GM21528 (cell line): ENCODE measurements around the gene ARHGEF28.

ENCODE experiments used
- ATAC-seq: cut with Tn5 transposase; IDR thresholded peaks from one replicate; pipeline ENCODE4 v1.9.1; 2021; ENCODE audit warnings: mild to moderate bottlenecking, moderate library complexity; ENCODE audit not compliant: unreplicated experiment, low FRiP score

Gene ARHGEF28, protein sequence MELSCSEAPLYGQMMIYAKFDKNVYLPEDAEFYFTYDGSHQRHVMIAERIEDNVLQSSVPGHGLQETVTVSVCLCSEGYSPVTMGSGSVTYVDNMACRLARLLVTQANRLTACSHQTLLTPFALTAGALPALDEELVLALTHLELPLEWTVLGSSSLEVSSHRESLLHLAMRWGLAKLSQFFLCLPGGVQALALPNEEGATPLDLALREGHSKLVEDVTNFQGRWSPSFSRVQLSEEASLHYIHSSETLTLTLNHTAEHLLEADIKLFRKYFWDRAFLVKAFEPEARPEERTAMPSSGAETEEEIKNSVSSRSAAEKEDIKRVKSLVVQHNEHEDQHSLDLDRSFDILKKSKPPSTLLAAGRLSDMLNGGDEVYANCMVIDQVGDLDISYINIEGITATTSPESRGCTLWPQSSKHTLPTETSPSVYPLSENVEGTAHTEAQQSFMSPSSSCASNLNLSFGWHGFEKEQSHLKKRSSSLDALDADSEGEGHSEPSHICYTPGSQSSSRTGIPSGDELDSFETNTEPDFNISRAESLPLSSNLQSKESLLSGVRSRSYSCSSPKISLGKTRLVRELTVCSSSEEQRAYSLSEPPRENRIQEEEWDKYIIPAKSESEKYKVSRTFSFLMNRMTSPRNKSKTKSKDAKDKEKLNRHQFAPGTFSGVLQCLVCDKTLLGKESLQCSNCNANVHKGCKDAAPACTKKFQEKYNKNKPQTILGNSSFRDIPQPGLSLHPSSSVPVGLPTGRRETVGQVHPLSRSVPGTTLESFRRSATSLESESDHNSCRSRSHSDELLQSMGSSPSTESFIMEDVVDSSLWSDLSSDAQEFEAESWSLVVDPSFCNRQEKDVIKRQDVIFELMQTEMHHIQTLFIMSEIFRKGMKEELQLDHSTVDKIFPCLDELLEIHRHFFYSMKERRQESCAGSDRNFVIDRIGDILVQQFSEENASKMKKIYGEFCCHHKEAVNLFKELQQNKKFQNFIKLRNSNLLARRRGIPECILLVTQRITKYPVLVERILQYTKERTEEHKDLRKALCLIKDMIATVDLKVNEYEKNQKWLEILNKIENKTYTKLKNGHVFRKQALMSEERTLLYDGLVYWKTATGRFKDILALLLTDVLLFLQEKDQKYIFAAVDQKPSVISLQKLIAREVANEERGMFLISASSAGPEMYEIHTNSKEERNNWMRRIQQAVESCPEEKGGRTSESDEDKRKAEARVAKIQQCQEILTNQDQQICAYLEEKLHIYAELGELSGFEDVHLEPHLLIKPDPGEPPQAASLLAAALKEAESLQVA (N-terminal part only)

DNA sequence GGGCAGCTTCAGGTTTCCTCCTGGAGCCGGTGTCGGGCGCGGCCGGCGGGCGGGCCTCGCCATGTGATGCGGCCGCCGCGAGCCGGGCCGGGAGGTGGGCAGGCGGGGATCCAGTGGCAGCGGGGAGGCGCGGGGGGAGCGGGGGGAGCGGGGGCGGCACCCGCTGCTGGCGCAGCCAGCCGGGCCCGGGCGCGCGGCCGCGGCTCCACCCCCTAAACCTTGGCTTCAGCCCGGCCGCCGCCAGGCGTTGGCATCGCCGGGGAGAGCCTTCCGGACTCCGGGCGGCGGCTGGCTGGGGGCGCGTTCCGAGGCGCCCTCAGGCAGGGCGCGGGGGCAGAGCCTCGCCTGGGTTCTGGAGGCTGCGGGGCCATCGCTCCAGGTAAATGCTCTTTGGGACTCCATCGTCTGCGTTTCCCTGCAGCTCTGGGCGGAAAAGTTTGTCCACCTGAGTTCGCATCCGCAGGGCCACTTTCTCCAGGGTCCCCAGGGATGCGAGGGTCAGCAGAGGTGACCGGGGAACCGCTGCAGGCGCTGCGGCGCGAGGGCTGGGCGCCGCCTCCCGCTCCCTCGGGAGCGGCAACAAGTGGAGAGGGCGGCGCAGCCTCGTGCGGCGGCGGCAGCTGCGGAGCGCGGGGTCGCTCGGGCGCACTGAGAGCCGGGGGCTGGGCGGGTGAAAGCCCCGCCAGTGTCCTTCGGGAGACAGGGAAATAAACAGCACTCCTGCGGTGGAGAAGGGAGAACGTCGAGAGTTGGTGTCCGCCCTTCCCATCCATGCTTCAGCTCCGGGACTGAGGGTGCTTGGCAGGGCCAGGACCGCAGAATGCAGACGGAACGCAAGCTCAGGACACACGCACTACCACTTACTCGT, at the start of gene ARHGEF28:
ARHGEF28 (plus strand) TSS at position 253 of the 868 bp plus-strand sequence. CDS start 58,656 bp downstream, outside the sequence.
- no peak for ATAC-seq

DNA sequence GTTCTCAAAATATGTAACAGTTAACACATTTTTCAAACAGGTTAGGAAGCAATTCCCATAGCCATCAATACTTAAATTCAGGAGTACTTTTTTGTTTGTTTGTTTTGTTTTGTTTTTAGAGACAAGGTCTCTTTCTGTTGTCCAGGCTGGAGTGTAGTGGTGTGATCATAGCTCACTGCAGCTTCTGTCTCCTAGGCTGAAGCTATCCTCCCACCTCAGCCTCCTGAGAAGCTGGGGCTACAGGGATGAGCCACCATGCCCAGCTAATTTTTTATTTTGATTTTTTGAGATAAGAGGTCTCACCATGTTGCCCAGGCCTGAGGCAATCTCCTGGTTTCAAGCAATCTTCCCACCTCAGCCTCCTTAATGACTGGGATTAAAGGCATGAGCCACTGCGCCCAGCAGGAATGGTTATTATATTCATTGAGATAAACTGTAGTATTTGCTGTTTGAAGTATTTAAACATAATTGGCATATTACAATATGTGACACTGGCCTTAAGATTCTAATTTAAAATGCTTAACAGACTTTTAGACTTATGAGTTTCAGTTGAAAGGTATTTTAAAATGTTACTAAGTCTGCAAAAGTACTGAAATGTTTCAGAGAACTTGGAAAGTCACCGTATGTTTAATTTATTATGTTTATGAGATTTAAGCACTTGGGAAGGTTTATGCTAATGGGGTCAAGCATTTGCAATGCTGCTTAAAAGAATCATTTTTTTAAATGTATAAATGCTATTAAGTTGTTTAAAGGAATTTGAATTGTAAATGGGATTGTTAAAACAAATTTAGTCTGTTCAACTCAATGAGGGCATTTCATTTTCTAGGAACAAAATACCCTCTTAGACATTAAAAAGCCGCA, 43.5 kb upstream of the ARHGEF28 start:
- ATAC-seq: no peak

DNA sequence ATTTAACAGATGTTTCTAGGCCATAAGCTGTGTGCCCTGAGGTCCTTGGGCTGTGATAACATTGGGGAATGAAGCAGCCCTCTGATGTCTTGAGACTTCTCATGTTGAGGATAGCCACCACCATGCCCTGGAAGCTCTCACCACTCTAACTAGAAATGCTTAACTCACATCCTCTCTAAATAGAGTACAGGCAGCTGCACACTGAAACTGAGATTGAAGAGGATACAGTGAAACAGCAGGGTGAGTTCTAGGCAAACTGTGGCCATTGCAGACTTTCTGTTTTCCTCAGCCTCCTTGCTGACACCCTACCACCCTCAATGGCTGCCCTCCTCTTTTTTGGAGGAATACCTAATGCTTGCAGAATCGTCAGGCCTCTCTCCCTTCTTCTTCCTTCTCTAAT, 38.1 kb upstream of the ARHGEF28 start:
- no peak for ATAC-seq

DNA sequence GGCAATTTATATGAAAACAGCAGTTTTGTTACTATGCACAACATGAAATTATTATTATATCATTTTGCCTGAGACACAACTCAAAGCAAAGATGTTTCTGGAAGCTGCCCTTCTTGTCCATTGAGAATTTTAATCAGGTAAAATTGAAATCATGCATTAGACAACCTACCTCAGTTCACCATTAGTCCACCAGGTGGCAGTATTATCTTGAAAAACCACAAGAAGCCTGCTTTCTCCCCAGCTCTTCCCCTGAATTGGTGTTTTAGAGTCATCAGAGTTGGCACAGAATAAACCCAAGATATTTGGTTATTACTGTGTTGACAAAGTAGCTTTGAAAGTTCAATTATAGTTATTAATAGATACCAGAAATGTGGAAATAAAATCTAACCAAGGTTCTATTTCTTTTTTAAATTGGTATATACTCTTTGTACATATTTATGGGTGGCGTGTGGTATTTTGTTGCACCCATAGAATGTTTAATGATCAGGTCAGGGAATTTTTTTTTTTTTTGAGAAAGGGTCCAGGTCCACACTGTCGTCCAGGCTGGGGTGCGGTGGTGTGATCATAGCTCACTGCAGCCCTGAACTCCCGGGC, 34.8 kb upstream of the ARHGEF28 start:
- ATAC-seq: peak; percentile 71

DNA sequence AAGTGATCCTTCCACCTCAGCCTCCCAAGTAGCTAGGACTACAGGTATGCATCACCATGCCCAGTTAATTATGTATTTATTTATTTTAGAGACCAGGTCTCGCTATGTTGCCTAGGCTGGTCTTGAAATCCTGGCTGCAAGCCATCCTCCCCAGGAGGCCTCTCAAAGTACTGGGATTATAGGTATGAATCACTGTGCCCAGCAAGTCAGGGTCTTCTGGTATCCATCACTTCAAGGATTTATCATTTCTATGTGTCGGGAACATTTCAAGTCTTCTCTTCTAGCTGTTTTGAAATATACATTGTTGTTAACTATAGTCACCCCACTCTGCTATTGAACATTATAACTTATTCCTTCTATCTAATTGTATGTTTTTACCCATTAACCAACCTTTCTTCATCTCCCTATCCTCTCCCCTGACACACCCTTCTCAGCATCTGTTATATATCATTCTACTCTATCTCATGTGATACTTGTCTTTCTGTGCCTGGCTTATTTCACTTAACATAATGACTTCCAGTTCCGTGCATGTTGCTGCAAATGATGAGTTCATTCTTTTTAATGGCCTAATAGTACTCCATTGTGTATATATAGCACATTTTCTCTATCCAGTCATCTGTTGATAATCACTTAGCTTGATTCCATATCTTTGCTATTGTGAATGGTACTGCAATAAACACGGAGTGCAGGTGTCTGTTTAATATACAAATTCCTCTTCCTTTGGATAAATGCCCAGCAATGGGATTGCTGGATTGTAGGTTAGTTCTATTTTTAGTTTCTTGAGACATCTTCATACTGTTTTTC, 34.1 kb upstream of the ARHGEF28 start:
- ATAC-seq: no peak

DNA sequence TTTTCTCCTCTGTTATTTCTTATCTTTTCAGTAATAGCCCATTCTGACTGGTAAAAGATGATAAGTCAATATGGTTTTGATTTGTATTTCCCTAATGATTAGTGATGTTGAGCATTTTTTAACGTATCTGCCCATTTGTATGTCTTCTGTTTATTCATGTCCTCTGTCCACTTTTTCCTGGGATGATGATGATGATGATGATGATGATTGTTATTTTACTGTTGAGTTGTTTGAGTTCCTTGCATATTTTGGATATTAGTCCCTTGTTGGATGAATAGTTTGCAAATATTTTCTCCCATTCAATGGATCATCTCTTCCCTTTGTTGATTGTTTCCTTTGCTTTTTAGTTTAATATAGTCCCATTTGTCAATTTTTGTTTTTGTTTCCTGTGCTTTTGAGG, 33.4 kb upstream of the ARHGEF28 start:
- no peak for ATAC-seq

DNA sequence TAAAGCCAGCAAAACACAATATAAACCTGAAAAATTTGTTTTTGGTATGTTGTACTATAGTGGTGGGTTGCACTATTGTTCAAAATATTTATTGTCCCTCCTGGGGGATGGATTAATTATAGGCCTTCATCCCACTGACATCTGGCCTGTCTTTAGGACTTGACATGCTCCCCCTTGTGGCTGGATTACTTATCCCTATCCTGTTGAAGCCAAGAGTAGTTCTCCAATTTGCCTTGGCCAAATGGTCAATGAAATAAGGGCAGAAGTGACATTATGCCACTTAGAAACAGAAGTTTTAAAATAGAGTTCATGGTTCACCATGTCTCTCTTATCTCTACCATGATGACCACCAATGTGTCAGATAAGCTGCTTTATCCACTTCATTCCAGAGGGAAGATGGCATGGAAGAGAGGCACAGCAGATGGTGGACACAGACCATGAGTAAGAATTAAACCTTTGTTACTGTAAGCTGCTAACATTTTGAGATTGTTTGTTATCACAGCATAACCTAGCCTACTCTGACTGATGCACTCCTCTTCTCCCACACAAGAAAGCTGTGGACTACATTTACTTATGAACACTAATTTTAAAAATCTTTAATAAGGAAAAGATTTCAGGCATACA, 29.2 kb upstream of the ARHGEF28 start:
- ATAC-seq: no peak

DNA sequence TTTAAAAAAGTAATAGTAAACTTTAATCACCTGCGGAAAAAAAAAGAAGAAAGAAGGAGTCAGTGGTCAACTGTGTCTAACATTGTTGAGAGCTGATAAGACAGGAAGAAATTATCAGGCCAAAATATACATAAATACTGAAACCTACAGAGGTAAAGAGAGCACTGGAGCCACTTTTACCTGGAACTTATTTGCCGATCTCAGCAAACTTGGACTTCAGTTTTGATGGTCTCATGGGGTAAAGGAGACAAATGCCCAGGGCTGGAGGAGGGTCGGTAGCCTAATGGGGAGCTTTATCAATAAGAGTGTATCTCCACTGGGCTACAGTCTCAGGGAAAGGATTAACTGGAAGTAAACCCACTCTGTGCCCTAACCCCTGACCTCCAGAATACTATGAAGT, 26.6 kb upstream of the ARHGEF28 start:
- ATAC-seq: no peak

DNA sequence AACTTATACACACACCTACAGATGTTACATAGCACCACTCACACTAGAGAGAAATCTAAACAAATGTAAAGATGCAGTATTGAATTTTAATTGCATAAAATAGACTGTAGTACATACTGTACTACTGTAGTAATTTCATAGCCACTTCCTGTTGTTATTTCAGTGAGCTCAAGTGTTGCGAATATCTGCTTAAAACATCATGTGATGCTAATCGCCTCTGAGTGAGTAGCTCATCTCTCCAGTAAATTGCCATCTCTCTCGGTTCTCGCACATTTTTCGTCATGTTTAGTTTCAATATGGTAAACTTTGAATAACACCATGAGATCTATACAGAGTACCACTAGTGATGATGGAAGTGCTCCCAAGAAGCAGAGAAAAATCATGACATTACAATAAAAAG, 22.0 kb upstream of the ARHGEF28 start:
- ATAC-seq: no peak

DNA sequence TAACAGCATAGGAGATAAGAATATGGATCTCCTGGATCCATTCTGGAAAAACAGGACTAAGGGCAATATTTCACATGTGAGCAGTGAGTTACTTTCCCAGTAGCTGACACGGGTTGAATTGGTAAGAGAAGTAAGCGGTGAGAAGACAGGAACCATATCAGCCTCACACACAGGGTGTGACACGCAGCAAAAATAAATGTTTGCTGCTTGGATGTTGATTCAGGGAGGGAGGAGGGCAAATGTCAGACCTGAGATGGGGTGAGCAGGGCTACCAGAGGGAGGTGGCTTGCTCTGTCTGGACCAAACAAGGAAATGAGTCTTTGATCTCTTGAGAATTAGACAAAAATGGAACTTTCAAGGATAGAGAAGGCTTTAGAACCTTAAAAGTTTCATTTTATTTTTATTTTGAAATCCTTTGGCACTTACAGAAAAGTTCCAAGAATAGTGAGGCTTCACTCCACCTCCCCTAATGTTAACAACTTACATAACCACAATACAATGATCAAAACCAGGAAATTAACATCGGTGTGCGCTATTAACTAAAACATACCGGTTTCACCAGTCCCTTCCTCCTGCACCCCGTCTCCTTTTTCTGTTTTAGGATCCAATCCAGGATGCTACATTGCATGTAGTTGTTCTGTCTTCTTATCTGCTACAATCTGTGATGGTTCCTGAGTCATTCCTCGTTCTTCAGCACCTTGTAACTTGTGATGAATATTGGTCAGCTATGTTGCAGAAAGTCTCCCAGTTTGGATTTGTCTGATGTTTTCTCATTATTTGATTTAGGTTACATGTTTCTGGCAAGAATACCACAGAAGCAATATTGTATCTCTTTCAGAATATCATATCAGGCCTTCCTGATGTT, 20.5 kb upstream of the ARHGEF28 start:
- ATAC-seq: no peak

DNA sequence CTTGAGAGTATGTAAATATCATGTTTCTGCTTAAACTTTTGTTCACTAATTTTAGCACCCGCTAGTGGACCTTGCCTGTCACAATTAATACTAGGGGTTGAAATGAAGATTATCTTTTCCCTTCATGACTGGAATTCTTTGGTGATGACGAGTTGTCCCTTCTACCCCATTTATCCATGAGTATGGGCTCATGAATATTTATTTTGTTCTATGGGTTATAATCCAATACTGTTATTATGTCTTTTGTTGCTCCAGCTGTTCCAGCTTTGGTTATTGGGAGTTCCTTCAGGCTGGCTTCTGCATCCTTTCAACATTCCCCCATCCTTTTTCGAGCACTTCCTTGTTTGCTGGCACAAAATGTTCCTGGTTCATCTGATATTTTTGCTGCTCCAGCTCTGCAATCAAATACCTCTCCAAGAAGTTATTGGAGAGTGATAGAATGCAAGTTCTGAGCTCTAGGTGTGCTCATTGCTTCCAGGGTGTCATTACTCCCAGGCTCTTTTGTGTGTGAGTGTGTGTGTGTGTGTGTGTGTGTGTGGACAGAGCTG, 19.7 kb upstream of the ARHGEF28 start:
- no peak for ATAC-seq

DNA sequence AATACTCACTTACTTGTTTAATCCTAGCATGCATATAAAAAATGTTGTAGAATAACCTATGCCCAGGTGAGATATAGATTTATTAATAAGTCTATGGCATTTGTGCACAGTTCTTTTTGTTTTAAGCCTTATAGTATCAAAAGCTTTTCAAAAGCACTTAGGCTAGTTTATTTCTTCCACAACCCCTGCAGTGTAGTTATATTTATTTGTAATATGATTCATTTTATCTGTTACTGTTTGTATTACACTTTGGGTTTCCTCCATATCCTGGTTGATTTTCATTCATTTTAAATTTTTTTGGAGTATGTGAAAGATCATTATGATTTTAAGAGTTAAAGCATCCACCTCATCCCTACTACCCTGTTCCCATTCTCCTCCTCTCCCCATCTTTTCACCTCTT, 18.8 kb upstream of the ARHGEF28 start:
- no peak for ATAC-seq

DNA sequence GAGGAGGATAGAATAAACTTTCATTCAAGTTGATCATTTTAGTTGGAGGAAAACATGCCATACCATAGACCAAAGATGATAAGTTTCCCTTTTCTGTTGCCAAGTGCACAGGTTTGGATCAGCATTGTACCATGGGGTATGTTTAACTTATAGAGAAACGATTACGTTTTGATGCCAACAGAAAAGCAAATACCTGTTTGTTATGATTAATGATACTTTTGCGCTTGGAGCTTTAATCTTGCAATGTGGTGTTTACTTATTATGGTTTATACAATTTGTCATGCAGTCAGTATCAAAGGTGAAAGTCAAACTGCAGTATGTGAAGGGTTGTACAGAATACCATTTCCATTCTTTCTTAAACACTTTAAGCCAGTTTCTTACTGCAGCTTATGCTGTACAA, 13.2 kb upstream of the ARHGEF28 start:
- no peak for ATAC-seq

DNA sequence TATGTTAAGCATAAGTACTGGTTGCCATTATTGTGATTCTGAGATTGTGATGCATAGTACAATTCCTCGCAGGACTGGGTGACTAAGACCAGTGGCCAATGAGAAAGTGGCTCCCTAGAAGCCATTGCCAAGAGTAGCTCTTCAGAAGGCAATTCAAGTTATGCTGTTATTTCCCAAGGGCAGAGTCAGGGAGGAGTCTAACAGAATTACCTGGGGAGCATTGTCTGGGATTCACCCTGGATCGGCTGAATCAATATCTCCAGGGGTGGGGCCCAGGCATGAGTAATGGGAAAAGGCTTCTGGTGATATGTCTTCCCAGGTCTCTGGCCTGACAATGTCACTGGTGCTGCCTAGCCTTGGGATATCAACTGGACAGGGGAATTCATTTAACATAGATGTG, 10.9 kb upstream of the ARHGEF28 start:
- no peak for ATAC-seq

DNA sequence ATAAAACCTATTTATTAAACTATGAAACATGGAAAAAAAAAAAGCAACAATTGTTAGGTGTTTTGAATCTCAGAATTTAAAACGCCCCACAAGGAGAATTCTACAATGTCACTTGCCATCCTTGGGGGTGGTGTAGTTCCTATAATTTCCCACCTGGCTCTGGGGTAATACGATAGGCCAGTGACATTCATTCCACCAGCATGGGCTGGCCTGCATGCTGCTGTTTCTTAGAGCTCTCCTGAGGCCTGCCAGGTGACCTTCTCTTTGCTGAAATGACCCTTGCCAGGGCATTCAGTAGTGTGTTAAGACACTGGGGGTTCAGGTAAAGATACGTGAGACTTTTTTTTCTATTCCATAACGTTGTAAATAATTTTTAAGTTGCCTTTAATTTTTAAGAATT, 10.0 kb upstream of the ARHGEF28 start:
- no peak for ATAC-seq
